Liver (tissue), 3 donors: Measurements from ENCODE around the gene ZNF101.

Source experiments
- JUND ChIP-seq, 2 donors: IDR thresholded peaks; 2 replicates each; pipeline ENCODE4 v1.6.1; 2016; ENCODE audit warnings: antibody characterized with exemption in 2 of 2
- MAX ChIP-seq: IDR thresholded peaks from 2 replicates; pipeline ENCODE4 v1.6.1; 2016; ENCODE audit warnings: antibody characterized with exemption
- NR2F2 ChIP-seq: IDR thresholded peaks from 2 replicates; pipeline ENCODE4 v1.6.1; 2016; ENCODE audit warnings: antibody characterized with exemption
- RAD21 ChIP-seq, 2 donors: IDR thresholded peaks; 2 replicates each; pipeline ENCODE4 v1.6.1; 2016; ENCODE audit warnings: antibody characterized with exemption in 2 of 2, mild to moderate bottlenecking in 2 of 2
- SP1 ChIP-seq: IDR thresholded peaks from 2 replicates; pipeline ENCODE4 v1.6.1; 2018; ENCODE audit warnings: antibody characterized with exemption, mild to moderate bottlenecking
- TAF1 ChIP-seq: conservative IDR thresholded peaks from 2 replicates; pipeline ENCODE4 v1.6.1; 2016; ENCODE audit warnings: antibody characterized with exemption, mild to moderate bottlenecking
- YY1 ChIP-seq: IDR thresholded peaks from 2 replicates; pipeline ENCODE4 v1.6.1; 2016; ENCODE audit warnings: antibody characterized with exemption, mild to moderate bottlenecking
- TF ChIP-seq, protein P1 (sequence below): fragments of 150-350 bp; IDR thresholded peaks from 2 replicates; pipeline ENCODE4 v1.5.1; 2017; ENCODE audit warnings: improper control_type of control experiment, low read depth, low read length; ENCODE audit not compliant: missing input control
- TF ChIP-seq, protein P2 (sequence below): IDR thresholded peaks from 2 replicates; pipeline ENCODE4 v1.6.1; 2016; ENCODE audit warnings: antibody characterized with exemption, mild to moderate bottlenecking
- donor health status: healthy.
- donor health status: healthy.

DNA sequence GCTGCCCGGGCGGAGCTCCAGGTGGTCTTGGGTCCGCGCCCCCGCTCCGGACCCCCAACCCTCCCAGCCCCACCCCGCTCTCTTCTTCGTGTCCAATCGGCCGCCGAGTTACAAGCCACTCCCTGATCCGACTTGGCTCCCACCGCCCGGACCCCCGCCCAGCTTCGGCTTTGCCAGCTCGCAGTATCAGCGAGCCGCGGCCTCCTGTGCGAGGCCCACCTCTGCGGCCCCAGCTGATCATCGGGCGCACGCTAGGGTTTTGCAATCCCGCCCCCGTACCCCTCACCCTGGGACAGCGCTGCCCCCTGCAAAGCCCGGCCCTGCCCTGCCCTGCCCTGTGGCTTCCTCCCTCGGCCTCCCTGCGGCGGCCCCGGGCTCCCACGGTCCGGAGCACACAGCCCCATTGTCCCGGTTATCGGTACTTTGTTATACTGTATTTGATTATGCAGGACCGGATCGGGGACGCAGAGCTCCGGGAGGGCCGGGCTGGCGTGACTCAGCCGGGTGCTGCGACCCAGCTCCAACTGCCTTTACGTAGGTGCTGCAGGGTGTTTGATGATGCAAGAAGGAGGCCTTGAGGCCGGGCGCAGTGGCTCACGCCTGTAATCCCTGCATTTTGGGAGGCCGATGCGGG lies 40.0 kb upstream of the ZNF101 start:
- TF ChIP-seq, protein P1, sequence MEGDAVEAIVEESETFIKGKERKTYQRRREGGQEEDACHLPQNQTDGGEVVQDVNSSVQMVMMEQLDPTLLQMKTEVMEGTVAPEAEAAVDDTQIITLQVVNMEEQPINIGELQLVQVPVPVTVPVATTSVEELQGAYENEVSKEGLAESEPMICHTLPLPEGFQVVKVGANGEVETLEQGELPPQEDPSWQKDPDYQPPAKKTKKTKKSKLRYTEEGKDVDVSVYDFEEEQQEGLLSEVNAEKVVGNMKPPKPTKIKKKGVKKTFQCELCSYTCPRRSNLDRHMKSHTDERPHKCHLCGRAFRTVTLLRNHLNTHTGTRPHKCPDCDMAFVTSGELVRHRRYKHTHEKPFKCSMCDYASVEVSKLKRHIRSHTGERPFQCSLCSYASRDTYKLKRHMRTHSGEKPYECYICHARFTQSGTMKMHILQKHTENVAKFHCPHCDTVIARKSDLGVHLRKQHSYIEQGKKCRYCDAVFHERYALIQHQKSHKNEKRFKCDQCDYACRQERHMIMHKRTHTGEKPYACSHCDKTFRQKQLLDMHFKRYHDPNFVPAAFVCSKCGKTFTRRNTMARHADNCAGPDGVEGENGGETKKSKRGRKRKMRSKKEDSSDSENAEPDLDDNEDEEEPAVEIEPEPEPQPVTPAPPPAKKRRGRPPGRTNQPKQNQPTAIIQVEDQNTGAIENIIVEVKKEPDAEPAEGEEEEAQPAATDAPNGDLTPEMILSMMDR: no peak
- TF ChIP-seq MAX: no peak
- no peak for TF ChIP-seq SP1
- TF ChIP-seq, protein P2, sequence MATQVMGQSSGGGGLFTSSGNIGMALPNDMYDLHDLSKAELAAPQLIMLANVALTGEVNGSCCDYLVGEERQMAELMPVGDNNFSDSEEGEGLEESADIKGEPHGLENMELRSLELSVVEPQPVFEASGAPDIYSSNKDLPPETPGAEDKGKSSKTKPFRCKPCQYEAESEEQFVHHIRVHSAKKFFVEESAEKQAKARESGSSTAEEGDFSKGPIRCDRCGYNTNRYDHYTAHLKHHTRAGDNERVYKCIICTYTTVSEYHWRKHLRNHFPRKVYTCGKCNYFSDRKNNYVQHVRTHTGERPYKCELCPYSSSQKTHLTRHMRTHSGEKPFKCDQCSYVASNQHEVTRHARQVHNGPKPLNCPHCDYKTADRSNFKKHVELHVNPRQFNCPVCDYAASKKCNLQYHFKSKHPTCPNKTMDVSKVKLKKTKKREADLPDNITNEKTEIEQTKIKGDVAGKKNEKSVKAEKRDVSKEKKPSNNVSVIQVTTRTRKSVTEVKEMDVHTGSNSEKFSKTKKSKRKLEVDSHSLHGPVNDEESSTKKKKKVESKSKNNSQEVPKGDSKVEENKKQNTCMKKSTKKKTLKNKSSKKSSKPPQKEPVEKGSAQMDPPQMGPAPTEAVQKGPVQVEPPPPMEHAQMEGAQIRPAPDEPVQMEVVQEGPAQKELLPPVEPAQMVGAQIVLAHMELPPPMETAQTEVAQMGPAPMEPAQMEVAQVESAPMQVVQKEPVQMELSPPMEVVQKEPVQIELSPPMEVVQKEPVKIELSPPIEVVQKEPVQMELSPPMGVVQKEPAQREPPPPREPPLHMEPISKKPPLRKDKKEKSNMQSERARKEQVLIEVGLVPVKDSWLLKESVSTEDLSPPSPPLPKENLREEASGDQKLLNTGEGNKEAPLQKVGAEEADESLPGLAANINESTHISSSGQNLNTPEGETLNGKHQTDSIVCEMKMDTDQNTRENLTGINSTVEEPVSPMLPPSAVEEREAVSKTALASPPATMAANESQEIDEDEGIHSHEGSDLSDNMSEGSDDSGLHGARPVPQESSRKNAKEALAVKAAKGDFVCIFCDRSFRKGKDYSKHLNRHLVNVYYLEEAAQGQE: no peak
- no peak for TF ChIP-seq YY1
- no peak for TF ChIP-seq JUND (IDR thresholded peaks at IDR 0.05)
- no peak for TF ChIP-seq RAD21 (IDR thresholded peaks at IDR 0.05)
- no peak for TF ChIP-seq TAF1
- no peak for TF ChIP-seq NR2F2
